Sigmoid colon (tissue), 7 donors: ENCODE data around the gene MTAP. TPM values are rescaled to one million over a fixed set of nuclear protein-coding genes. Genes with fewer than 3 reads are reported as not detected.

ENCODE experiments used
- DNase-seq: peaks from one replicate; pipeline ENCODE4 v3.0.0-alpha.2; 2019
- H3K27ac ChIP-seq, 4 donors: fragments of 200-600 bp; sonication (generic); one replicate each; pipeline ENCODE4 v1.5.1; 2016 to 2019; ENCODE audit warnings: mild to moderate bottlenecking in 1 of 4
- H3K27me3 ChIP-seq, 3 donors: fragments of 200-600 bp; sonication (generic); one replicate each; pipeline ENCODE4 v1.5.1; 2019; ENCODE audit warnings: mild to moderate bottlenecking in 1 of 3
- H3K36me3 ChIP-seq, 4 donors: fragments of 200-600 bp; sonication (generic); one replicate each; pipeline ENCODE4 v1.5.1; 2016 to 2019
- H3K4me1 ChIP-seq, 4 donors: fragments of 200-600 bp; sonication (generic); one replicate each; pipeline ENCODE4 v1.5.1; 2017 to 2019
- H3K4me3 ChIP-seq, 4 donors: fragments of 200-600 bp; sonication (generic); one replicate each; pipeline ENCODE4 v1.5.1; 2017 to 2019; ENCODE audit warnings: mild to moderate bottlenecking in 2 of 4, moderate library complexity in 1 of 4
- H3K9me3 ChIP-seq, 4 donors: fragments of 200-600 bp in 3 of 4; sonication (generic) in 3 of 4; one replicate each; pipeline versions ENCODE4 v1.5.1 to v1.6.1; 2013 to 2019
- EP300 ChIP-seq, 4 donors: sonication (generic); formaldehyde crosslinking; IDR thresholded peaks; one replicate each; pipeline ENCODE4 v1.6.1; 2017; ENCODE audit warnings: antibody characterized with exemption in 4 of 4
- POLR2A ChIP-seq, 2 donors: fragments of 450-650 bp; IDR thresholded peaks; one replicate each; pipeline ENCODE4 v1.6.1; 2016; ENCODE audit warnings: antibody characterized with exemption in 2 of 2, mild to moderate bottlenecking in 2 of 2, moderate library complexity in 2 of 2
- POLR2AphosphoS5 ChIP-seq, 4 donors: sonication (generic); formaldehyde crosslinking; IDR thresholded peaks; one replicate each; pipeline ENCODE4 v1.6.1; 2017; ENCODE audit warnings: antibody characterized with exemption in 4 of 4
- WGBS, 2 donors: extraction: QIAGEN DNeasy Blood & Tissue Kit; methylation state at CpG; one replicate each; pipeline ENCODE4 v1.1.7; 2013; 5-methylcytosine and 5-hydroxymethylcytosine counted together
- intact Hi-C: fragments of 100-400 bp; cut with DNase I; formaldehyde crosslinking; loops from one replicate; pipeline ENCODE4 v1.15.1; 2023
- polyA plus RNA-seq, 3 donors: library from polyadenylated mRNA; stranded (reverse); fragments of 200-250 nt; gene quantifications; one replicate each; pipeline ENCODE4 v1.2.3, GENCODE V29; 2013
- total RNA-seq, 4 donors: library from RNA; depleted of rRNA; stranded (reverse); fragments of >200 nt; gene quantifications; one replicate each; pipeline ENCODE4 v1.1.0, GENCODE V29; 2016
- TF ChIP-seq, protein P1 (sequence below), 4 experiments: fragments of 450-650 bp in 3 of 4; fragments of 200-600 bp in 1 of 4; IDR thresholded peaks; one replicate each; pipeline ENCODE4 v1.5.1; 2016 to 2019; ENCODE audit warnings: antibody characterized with exemption in 4 of 4, mild to moderate bottlenecking in 3 of 4, moderate library complexity in 2 of 4
- donor health status: healthy with polysubstance abuse.
- donor health status: Bipolar disorder and iron deficiency.
- donor health status: healthy.

Gene MTAP
- total RNA-seq (10 to 100 TPM; 19.9 to 28.5 (median 23.7) TPM), polyA plus RNA-seq (10 to 100 TPM in 1 of 3 donors, 1 to 10 TPM in 2; 7.6 to 13.5 (median 7.8) TPM)

- WGBS, 2 donors = 0% methylated on average over 48 of the region's 48 CpGs
- peak within 1 kb of the TSS; percentile 58 to 88 (median 78) for H3K4me3 ChIP-seq
- no peaks in the 10 kb centered on the region for H3K27me3 ChIP-seq
- no peaks in the 10 kb centered on the region for H3K9me3 ChIP-seq
- peak within 1 kb of the TSS; percentile 91 to 94 (median 93) for H3K27ac ChIP-seq
- intact Hi-C loops = loop anchor here (5.0 to 10.0 kb wide), 2 partner anchors 470 to 1118 kb away; partner anchors contain the start of gene FOCAD
- peaks cover 0 to 4% (median 0%) of the 10 kb centered on the region in 4 donors for H3K36me3 ChIP-seq
- TF ChIP-seq POLR2AphosphoS5 (IDR thresholded peaks at IDR 0.05) = peak; percentile 94 to 97 (median 96)
- TF ChIP-seq, protein P1, sequence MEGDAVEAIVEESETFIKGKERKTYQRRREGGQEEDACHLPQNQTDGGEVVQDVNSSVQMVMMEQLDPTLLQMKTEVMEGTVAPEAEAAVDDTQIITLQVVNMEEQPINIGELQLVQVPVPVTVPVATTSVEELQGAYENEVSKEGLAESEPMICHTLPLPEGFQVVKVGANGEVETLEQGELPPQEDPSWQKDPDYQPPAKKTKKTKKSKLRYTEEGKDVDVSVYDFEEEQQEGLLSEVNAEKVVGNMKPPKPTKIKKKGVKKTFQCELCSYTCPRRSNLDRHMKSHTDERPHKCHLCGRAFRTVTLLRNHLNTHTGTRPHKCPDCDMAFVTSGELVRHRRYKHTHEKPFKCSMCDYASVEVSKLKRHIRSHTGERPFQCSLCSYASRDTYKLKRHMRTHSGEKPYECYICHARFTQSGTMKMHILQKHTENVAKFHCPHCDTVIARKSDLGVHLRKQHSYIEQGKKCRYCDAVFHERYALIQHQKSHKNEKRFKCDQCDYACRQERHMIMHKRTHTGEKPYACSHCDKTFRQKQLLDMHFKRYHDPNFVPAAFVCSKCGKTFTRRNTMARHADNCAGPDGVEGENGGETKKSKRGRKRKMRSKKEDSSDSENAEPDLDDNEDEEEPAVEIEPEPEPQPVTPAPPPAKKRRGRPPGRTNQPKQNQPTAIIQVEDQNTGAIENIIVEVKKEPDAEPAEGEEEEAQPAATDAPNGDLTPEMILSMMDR (IDR thresholded peaks at IDR 0.05) = no peak
- TF ChIP-seq POLR2A (IDR thresholded peaks at IDR 0.05) = peak; percentile 74 to 81
- TF ChIP-seq EP300 (IDR thresholded peaks at IDR 0.05) = no peak
- peaks cover 0 to 49% (median 33%) of the 10 kb centered on the region in 4 donors for H3K4me1 ChIP-seq
- peak; percentile 97 for DNase-seq
Observed at GRCh38 chr9:21802418-21803000, at the start of gene MTAP. Gene MTAP (plus strand): TSS chr9:21802636. CDS start chr9:21802749, 113 bp downstream.

DNA sequence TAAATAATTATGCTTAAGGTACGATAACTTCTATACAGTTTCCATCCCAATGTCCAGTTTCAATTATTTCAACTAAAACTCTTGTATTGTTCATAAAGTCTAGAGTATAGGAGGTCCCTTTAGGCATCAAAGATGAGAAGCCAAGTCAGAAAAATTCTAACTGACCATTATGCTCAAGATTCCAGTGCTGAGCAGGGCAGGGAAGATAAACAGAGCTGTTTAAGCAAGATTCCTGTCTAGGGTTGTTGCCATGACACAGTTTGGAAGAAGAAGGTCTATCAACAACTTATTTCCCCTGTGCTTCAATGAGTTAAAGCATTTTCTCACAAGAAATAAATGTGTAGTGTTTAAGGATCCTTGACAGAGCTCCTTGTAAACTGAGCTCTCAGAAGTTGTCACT lies 48.9 kb upstream of the MTAP start:
- intact Hi-C loops = no loop called here
- no peak overlapping the region for H3K4me3 ChIP-seq
- TF ChIP-seq POLR2A (IDR thresholded peaks at IDR 0.05) = no peak
- TF ChIP-seq, protein P1 (IDR thresholded peaks at IDR 0.05) = no peak
- no peak for TF ChIP-seq POLR2AphosphoS5 (IDR thresholded peaks at IDR 0.05)
- no peak for TF ChIP-seq EP300 (IDR thresholded peaks at IDR 0.05)
- no peak for DNase-seq
- no peaks in the 10 kb centered on the region for H3K36me3 ChIP-seq
- 92 to 93% methylated on average over 1 of the region's 1 CpG for WGBS, 2 donors
- H3K27me3 ChIP-seq = no peaks in the 10 kb centered on the region
- H3K4me1 ChIP-seq = no peaks in the 10 kb centered on the region
- H3K27ac ChIP-seq = no peak overlapping the region
- H3K9me3 ChIP-seq = no peaks in the 10 kb centered on the region

GRCh38 chr9:21754741-21755140 lies 47.7 kb upstream of the MTAP start:
- no peak for DNase-seq
- intact Hi-C loops = no loop called here
- TF ChIP-seq, protein P1 (IDR thresholded peaks at IDR 0.05) = no peak
- TF ChIP-seq POLR2AphosphoS5 (IDR thresholded peaks at IDR 0.05) (no peak), EP300 (IDR thresholded peaks at IDR 0.05) (no peak), POLR2A (IDR thresholded peaks at IDR 0.05) (no peak)
- no peak overlapping the region for H3K4me3 ChIP-seq
- 72 to 88% methylated on average over 2 of the region's 2 CpGs for WGBS, 2 donors
- no peaks in the 10 kb centered on the region for H3K27me3 ChIP-seq
- no peak overlapping the region for H3K27ac ChIP-seq
- no peaks in the 10 kb centered on the region for H3K36me3 ChIP-seq
- H3K9me3 ChIP-seq = no peaks in the 10 kb centered on the region
- H3K4me1 ChIP-seq = no peaks in the 10 kb centered on the region

DNA sequence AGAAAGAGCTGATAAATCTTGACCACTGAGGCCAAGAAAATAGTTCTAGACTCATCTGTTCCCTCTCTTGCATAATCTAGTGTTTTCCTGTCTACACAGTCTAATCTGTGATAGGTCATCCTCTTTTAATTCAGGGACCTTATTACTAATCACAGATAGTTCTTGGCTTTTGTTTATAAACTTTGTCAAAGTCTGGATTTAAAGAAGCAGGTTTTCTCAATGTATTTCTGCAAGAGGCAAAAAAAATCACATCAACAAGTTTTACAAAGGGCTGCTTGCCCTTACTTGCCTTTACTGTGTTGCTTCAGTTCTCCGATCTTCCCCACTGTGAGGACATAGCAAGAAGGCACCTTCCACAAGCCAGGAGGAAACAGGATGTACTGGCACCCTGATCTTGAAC lies 43.9 kb upstream of the MTAP start:
- DNase-seq = no peak

More for the DNA sequence above, 43.9 kb upstream of the MTAP start:
- Histone ChIP-seq H3K36me3 (no peaks in the 10 kb centered on the region), H3K27ac (no peak overlapping the region), H3K4me1 (no peaks in the 10 kb centered on the region), H3K4me3 (no peak overlapping the region), H3K27me3 (no peaks in the 10 kb centered on the region), H3K9me3 (no peaks in the 10 kb centered on the region)
- intact Hi-C loops = no loop called here
- TF ChIP-seq EP300 (IDR thresholded peaks at IDR 0.05) (no peak), POLR2A (IDR thresholded peaks at IDR 0.05) (no peak), POLR2AphosphoS5 (IDR thresholded peaks at IDR 0.05) (no peak)
- TF ChIP-seq, protein P1 (IDR thresholded peaks at IDR 0.05) = no peak
- WGBS, 2 donors = 86 to 92% methylated on average over 1 of the region's 1 CpG
